B cell (primary cell): ENCODE data around the gene ALDH4A1.

ENCODE experiments used
- CTCF ChIP-seq: fragments of 200-600 bp; IDR thresholded peaks from one replicate; pipeline ENCODE4 v1.8.0; 2022; ENCODE audit warnings: antibody characterized with exemption, mild to moderate bottlenecking
- EZH2 ChIP-seq: IDR thresholded peaks from 2 replicates; pipeline ENCODE4 v1.6.1; 2012; ENCODE audit warnings: borderline replicate concordance, low read depth, mild to moderate bottlenecking, moderate library complexity, low read length; ENCODE audit not compliant: insufficient read depth, poor library complexity, severe bottlenecking

- TF ChIP-seq CTCF (no peak), EZH2 (no peak)
Observed at GRCh38 chr1:18854331-18855025, 47.9 kb downstream of the ALDH4A1 start.
